Effector memory CD8-positive, alpha-beta T cell (primary cell): ENCODE measurements around the gene ANKRD29.

Source experiments
- ATAC-seq: fragments of 150-1000 bp; cut with Tn5 transposase; replicated peaks from 2 replicates; pipeline ENCODE4 v1.10.0; 2021; ENCODE audit warnings: mild to moderate bottlenecking, moderate library complexity
- DNase-seq, 3 experiments: peaks; one replicate each; pipeline ENCODE4 v3.0.0; 2021
- H3K27ac Mint-ChIP-seq, 2 donors: one replicate each; pipeline ENCODE4 v1.8.0; 2022; ENCODE audit warnings: mild to moderate bottlenecking in 2 of 2, mixed read lengths in 2 of 2, moderate library complexity in 2 of 2
- H3K27me3 Mint-ChIP-seq, 2 donors: one replicate each; pipeline ENCODE4 v1.8.0; 2022; ENCODE audit warnings: mixed read lengths in 2 of 2
- H3K36me3 Mint-ChIP-seq: one replicate; pipeline ENCODE4 v1.8.0; 2022; ENCODE audit warnings: mild to moderate bottlenecking, moderate library complexity, mixed read lengths; ENCODE audit not compliant: insufficient read depth
- H3K4me1 Mint-ChIP-seq, 2 donors: one replicate each; pipeline ENCODE4 v1.8.0; 2022; ENCODE audit warnings: low read depth in 2 of 2, mixed read lengths in 2 of 2
- H3K4me3 Mint-ChIP-seq, 2 donors: one replicate each; pipeline ENCODE4 v1.8.0; 2022; ENCODE audit warnings: mild to moderate bottlenecking in 2 of 2, mixed read lengths in 2 of 2, moderate library complexity in 2 of 2
- H3K9me3 Mint-ChIP-seq, 2 donors: one replicate each; pipeline ENCODE4 v1.8.0; 2022; ENCODE audit warnings: mixed read lengths in 2 of 2
- total RNA-seq, 9 experiments: gene quantifications; one replicate each; lab custom pipeline; 2026; lab: John Stamatoyannopoulos, UW

The ANKRD29 gene
- 0 to 0.42 (median 0) reads per million in 9 experiments for total RNA-seq

DNA sequence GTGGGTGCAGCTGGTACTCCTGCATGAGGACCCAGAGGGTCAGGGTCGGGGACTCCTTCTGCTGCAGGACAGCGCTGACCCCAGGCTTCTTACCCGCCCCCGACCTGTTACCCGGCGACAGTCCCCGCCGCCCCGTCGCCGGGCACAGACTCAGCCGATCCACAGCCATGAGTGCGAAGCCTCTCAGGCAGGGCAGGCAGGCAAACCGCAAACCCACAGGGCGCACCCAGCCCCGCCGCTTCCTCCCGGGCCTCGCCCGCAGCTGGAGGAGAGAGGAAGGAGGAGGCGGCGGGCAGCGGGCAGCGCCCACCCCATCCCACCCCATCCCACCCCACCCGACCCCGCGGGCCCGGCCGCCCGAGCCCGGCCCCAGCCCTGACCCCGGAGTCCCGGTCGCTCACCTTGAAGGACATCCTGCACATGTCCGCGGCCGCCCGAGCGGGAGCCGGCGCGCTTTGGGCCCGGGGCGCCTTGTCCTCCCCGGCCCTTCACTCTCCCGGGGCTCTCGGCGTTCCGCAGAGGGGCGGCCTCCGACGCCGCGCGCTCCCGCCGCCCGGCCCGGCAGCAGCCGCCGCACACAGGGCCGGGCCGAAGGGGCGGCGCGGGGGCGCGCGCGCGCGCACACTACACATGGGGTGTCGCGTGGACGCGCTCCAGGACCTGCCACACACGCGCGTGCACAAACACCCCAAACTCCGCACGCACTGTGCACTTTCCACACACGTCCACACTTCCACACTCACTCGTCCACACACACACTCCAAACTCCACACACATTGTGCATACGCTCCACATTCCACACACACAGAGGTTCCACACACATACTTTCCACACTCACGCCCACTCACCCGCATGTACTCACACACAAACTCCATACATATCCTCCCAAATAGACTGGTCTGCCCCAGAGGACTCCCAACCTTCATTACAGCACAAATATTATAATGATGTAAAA lies at the start of gene ANKRD29:
Gene ANKRD29 (minus strand): TSS at position 603 of the 955 bp plus-strand sequence. CDS start 181 bp downstream, at position 422.
- H3K27ac Mint-ChIP-seq = peak within 1 kb of the TSS; percentile 19 to 45
- DNase-seq = peak; percentile 42 to 51 (median 50)
- H3K4me1 Mint-ChIP-seq = peaks cover 21 to 22% of the 10 kb centered on the region in 2 donors
- peaks cover 31 to 35% of the 10 kb centered on the region in 2 donors for H3K27me3 Mint-ChIP-seq
- peak within 1 kb of the TSS; percentile 77 to 84 for H3K4me3 Mint-ChIP-seq
- ATAC-seq = peak; percentile 87
- peaks cover 7% of the 10 kb centered on the region for H3K36me3 Mint-ChIP-seq
- H3K9me3 Mint-ChIP-seq = no peaks in the 10 kb centered on the region

DNA sequence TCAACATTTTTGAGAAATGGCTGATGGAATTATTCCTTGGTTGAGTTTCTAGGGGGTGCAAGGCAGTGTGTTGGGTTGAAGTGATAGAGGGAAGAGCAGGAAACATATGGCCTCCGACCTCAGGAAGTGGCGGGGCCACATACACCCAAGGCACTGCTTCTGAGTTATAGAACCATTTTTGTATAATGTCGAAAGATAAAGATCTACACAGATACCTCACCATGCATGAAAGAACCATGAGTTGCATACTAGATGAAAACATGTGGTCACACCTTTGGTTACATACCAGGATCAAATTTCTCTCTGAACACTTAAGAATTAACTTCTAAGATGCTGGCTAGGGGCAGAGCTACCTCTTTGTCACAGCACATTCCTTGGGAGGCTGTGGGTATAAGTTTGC lies 49.7 kb upstream of the ANKRD29 start:
- DNase-seq = no peak
- Mint-ChIP-seq H3K4me3 (no peak overlapping the region), H3K4me1 (peaks cover 12 to 13% of the 10 kb centered on the region in 2 donors), H3K36me3 (no peaks in the 10 kb centered on the region), H3K27ac (no peak overlapping the region), H3K27me3 (peaks cover 7 to 9% of the 10 kb centered on the region in 2 donors), H3K9me3 (no peaks in the 10 kb centered on the region)
- ATAC-seq = peak; percentile 80

- Mint-ChIP-seq H3K9me3 (no peaks in the 10 kb centered on the region), H3K4me3 (no peak overlapping the region), H3K27me3 (peaks cover 7 to 16% of the 10 kb centered on the region in 2 donors), H3K27ac (no peak overlapping the region), H3K4me1 (peaks cover 12 to 13% of the 10 kb centered on the region in 2 donors), H3K36me3 (no peaks in the 10 kb centered on the region)
- ATAC-seq = no peak
- no peak for DNase-seq
These were observed 48.7 kb upstream of the ANKRD29 start for GRCh38 chr18:23711426-23711825.

GRCh38 chr18:23710946-23711345 lies 48.2 kb upstream of the ANKRD29 start:
- Mint-ChIP-seq H3K27me3 (peaks cover 7 to 16% of the 10 kb centered on the region in 2 donors), H3K4me3 (no peak overlapping the region), H3K36me3 (no peaks in the 10 kb centered on the region), H3K4me1 (peaks cover 12 to 13% of the 10 kb centered on the region in 2 donors), H3K27ac (no peak overlapping the region), H3K9me3 (no peaks in the 10 kb centered on the region)
- DNase-seq (no peak), ATAC-seq (no peak)

- no peaks in the 10 kb centered on the region for H3K36me3 Mint-ChIP-seq
- H3K27me3 Mint-ChIP-seq = peaks cover 12 to 20% of the 10 kb centered on the region in 2 donors
- no peaks in the 10 kb centered on the region for H3K9me3 Mint-ChIP-seq
- no peak for ATAC-seq
- peaks cover 12 to 13% of the 10 kb centered on the region in 2 donors for H3K4me1 Mint-ChIP-seq
- no peak for DNase-seq
- H3K27ac Mint-ChIP-seq = no peak overlapping the region
- no peak overlapping the region for H3K4me3 Mint-ChIP-seq
These were observed 47.4 kb upstream of the ANKRD29 start for GRCh38 chr18:23710068-23710527.

- Mint-ChIP-seq H3K27me3 (peaks cover 32 to 47% of the 10 kb centered on the region in 2 donors), H3K9me3 (no peaks in the 10 kb centered on the region), H3K4me3 (no peak overlapping the region), H3K36me3 (no peaks in the 10 kb centered on the region), H3K4me1 (no peaks in the 10 kb centered on the region), H3K27ac (no peak overlapping the region)
- ATAC-seq = no peak
- no peak for DNase-seq
These were observed 44.4 kb upstream of the ANKRD29 start for GRCh38 chr18:23706971-23707640.

GRCh38 chr18:23704806-23705205 lies 42.1 kb upstream of the ANKRD29 start:
- H3K4me1 Mint-ChIP-seq = no peaks in the 10 kb centered on the region
- H3K4me3 Mint-ChIP-seq = no peak overlapping the region
- ATAC-seq (no peak), DNase-seq (no peak)
- peaks cover 45 to 67% of the 10 kb centered on the region in 2 donors for H3K27me3 Mint-ChIP-seq
- no peaks in the 10 kb centered on the region for H3K36me3 Mint-ChIP-seq
- no peaks in the 10 kb centered on the region for H3K9me3 Mint-ChIP-seq
- H3K27ac Mint-ChIP-seq = no peak overlapping the region

GRCh38 chr18:23703987-23704384 lies 41.3 kb upstream of the ANKRD29 start:
- Mint-ChIP-seq H3K4me3 (no peak overlapping the region), H3K36me3 (no peaks in the 10 kb centered on the region), H3K4me1 (no peaks in the 10 kb centered on the region), H3K27ac (no peak overlapping the region), H3K9me3 (no peaks in the 10 kb centered on the region), H3K27me3 (peaks cover 40 to 69% of the 10 kb centered on the region in 2 donors)
- DNase-seq (no peak), ATAC-seq (no peak)

DNA sequence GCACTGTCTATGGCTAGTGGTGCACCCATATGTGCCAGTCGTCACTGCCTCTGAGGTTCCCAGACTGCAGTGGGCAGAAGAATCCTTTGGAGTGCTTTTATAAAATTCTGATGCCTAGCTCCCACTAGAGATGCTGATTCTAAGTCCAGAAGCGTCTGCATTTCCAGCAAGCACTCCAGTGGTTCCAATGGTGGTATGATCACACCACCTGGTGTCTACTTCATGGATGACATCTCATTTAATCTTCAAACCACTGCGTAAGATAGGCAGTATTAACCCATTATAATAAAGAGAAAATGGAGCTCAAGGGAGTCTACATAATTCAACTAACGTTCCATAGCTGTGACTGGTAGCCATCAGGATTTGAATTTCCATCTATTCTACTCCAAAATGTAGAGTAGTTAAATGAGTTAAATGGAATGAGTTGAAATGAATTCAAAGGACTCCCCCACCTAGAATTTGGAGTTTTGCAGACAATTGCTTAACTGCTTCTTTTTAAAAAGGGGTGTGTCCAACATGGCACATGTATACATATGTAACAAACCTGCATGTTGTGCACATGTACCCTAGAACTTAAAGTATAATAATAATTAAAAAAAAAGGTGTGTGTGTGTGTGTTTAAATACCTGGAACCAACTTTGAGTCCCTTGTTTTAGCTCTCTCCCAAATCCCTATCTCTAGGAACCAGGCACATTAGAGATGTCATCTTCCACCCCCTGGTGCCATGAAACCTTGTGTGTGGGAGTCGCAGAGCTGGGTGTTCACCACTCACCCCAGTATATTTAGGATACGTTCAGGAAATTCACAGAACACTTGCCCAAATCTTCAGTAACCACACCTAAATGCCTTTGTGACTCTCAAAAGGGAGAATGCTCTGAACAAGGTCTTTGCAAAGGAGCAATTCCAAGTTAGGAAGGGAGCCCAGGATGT lies 40.6 kb upstream of the ANKRD29 start:
- ATAC-seq = peak; percentile 71
- H3K27ac Mint-ChIP-seq = no peak overlapping the region
- H3K9me3 Mint-ChIP-seq = no peaks in the 10 kb centered on the region
- H3K36me3 Mint-ChIP-seq = no peaks in the 10 kb centered on the region
- peak in 2 of 3 experiments; percentile 15 to 19 for DNase-seq
- no peaks in the 10 kb centered on the region for H3K4me1 Mint-ChIP-seq
- H3K27me3 Mint-ChIP-seq = peaks cover 47 to 76% of the 10 kb centered on the region in 2 donors
- H3K4me3 Mint-ChIP-seq = no peak overlapping the region

GRCh38 chr18:23702606-23703005 lies 39.9 kb upstream of the ANKRD29 start:
- Mint-ChIP-seq H3K9me3 (no peaks in the 10 kb centered on the region), H3K36me3 (no peaks in the 10 kb centered on the region), H3K27ac (no peak overlapping the region), H3K27me3 (peaks cover 47 to 77% of the 10 kb centered on the region in 2 donors), H3K4me3 (no peak overlapping the region), H3K4me1 (no peaks in the 10 kb centered on the region)
- ATAC-seq (no peak), DNase-seq (no peak)

DNA sequence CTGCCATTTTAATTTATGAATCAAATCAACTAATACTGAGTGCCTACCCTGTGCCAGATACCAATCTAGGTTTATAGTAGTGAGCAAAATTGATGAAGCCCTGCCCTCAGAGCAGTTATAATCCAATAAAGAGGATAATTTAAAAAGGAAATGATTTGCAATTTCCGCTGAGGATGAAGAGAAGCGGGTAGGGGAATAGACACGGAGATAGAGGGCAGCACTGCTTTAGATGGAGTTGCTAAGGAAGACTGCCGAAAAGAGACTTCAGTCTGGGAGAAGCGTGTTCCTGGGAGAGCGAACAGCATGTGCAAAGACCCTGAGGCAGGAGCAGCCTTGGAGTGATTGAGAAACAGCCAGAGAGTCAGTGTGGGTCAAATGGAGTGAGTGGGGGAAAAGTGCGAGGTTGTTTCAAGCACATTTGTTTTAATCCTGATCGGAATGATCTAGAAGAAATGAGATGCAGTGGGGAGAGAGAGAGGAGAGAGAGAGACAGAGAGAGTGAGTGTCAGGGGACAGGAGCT lies 38.9 kb upstream of the ANKRD29 start:
- Mint-ChIP-seq H3K4me1 (no peaks in the 10 kb centered on the region), H3K27me3 (peaks cover 53 to 70% of the 10 kb centered on the region in 2 donors), H3K27ac (no peak overlapping the region), H3K9me3 (no peaks in the 10 kb centered on the region), H3K4me3 (no peak overlapping the region), H3K36me3 (no peaks in the 10 kb centered on the region)
- no peak for DNase-seq
- ATAC-seq = no peak

GRCh38 chr18:23701017-23701416 lies 38.3 kb upstream of the ANKRD29 start:
- no peaks in the 10 kb centered on the region for H3K4me1 Mint-ChIP-seq
- H3K27me3 Mint-ChIP-seq = peaks cover 53 to 70% of the 10 kb centered on the region in 2 donors
- H3K9me3 Mint-ChIP-seq = no peaks in the 10 kb centered on the region
- H3K27ac Mint-ChIP-seq = no peak overlapping the region
- H3K36me3 Mint-ChIP-seq = no peaks in the 10 kb centered on the region
- DNase-seq (no peak), ATAC-seq (no peak)
- no peak overlapping the region for H3K4me3 Mint-ChIP-seq
